ENCODE results near the gene NAA20.

- TF ChIP-seq CTCF (IDR thresholded peaks at IDR 0.05) (no peak), POLR2AphosphoS5 (IDR thresholded peaks at IDR 0.05) (no peak)
Observed at GRCh38 chr20:19987046-19987445, 30.1 kb upstream of the NAA20 start.

All from breast epithelium (tissue), 3 donors.